AML-193 (cell line): ENCODE results near the gene FSTL4.

Experiments used
- DNase-seq, 2 experiments: peaks; one replicate each; lab custom pipeline; 2025; lab: John Stamatoyannopoulos, UW

FSTL4 gene

GRCh38 chr5:133290669-133291240 is 321.6 kb downstream of the FSTL4 start:
- no peak for DNase-seq

DNA sequence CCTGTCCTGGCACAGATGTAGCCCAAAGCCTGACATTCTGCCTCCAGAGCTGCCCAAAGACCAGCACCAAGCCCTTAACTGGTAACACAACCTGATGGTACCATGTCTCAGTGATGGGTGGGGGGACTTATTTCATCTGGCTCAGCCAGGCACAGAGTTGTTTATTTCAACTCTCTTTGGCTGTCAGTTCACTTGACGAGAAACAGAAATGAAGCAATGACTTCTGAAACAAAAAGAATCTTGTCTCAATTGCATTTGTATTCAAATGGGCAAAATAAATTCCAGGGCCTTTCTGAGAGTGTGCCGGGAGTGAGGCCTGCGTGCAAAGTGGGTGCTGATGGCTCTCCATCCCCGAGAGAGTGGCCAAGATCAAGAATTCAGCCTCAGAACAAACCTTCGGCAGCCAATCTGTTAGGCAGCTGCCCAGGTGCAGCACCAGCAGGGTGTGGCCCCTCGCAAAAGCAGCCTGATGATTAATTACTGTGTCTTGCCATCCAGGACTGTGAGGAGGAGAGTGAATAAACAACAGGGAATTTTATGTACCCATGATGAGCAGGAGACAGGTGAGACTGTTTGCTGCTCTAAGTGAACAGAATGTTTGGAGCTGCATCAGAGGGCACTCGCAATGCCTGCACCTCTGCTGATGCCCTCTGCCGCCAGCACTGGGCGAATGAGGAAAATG is 322.5 kb downstream of the FSTL4 start:
- no peak for DNase-seq

DNA sequence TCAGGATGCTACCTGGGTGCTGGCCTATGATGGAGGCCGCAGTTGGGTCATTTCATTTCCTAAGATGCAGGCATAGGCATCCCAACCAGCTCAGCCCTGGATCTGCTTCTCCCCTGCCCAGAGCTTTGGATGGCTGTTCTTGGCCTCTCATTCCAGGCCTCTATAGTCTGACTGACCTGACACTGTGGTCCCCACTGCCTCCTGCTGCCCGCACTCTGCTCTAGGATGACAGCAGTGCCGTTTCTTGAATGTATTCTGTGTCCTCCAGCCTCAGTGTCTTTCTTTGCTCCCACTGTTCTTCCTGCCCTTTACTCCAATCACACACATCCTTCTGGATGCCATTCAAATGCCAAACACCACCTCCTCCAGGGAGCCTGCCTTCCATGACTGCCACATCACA is 324.8 kb downstream of the FSTL4 start:
- peak; percentile 26 to 29 for DNase-seq

DNA sequence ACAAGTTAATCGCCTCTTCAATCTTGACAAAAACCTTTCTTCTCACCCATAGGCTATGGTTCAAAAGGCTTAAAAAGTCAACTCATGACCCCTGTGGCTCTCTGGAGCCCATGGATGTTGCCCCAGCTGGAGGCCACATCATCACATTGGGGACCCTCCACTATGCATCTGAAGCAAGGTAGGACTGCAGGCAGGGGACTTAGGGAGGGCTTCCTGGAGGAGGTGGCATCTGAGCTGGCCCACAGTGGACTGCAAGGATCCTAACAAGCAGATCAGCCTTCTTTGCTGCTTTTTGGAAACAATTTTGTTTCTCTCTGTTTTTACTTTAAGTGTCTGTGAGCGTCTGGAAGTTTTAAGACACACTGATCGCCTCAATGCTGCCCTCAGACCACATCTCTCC is 325.9 kb downstream of the FSTL4 start:
- no peak for DNase-seq

DNA sequence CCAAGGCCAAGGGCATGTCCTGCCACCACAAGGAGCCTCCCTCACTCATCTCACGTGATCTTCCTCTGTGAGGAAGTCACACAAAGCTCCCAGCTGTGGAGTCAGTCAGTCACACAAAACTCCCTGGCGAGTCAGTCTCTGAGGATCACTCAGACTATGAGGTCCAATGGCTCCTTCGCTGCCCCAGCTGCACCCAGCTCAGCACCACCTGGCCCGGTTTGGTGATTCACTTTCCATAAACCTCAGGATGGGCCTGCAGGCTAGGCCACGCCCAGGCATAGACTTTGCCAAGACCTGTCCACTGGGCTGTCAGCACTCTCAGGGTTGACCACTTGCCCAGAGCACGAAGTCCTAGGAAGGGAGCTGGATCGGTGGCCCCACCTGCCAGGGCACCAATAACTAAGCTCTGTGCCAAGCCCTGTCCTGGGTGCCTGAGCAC is 326.7 kb downstream of the FSTL4 start:
- DNase-seq, result no peak

- DNase-seq, result no peak
Observed at GRCh38 chr5:133284306-133284705, 328.0 kb downstream of the FSTL4 start.

DNA sequence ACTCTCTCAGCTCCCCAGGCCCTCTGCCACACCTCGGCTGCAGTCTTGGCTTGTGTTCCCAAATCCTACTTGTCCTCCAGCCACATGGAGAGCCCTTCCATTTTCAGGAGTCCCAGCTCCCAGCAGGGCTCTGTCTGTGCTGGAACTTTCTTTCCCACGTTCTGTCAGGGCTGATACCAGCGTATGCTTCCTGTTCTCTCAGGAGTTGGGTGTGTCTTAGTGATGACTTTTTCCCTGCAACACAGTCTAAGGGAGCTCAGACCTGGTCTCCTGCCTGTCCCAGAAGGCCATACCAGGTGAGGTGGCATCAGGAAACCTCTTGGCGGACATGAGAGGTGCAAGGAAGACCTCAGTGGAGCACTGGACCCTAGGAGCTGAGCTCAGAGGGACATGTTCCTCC is 334.0 kb downstream of the FSTL4 start:
- no peak for DNase-seq

DNA sequence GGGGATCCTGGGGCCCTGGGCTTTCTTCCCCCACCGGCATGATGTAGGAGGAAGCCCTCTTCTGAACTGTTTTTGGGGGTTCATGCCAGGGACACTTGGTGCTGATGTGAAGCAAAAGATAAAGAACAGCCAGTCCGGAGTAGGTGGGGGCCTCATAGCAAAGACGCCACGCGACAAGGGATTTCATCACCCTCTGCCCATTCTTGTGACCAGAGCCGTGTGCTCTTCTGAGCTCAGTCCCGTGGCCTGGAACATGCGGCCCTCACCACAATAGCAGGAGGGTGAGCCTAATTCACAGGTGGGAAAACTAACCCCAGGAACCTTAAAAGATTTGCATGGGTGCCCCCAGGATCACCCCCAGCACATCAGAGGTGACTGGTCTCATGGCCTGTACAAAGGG is 334.6 kb downstream of the FSTL4 start:
- no peak for DNase-seq

DNA sequence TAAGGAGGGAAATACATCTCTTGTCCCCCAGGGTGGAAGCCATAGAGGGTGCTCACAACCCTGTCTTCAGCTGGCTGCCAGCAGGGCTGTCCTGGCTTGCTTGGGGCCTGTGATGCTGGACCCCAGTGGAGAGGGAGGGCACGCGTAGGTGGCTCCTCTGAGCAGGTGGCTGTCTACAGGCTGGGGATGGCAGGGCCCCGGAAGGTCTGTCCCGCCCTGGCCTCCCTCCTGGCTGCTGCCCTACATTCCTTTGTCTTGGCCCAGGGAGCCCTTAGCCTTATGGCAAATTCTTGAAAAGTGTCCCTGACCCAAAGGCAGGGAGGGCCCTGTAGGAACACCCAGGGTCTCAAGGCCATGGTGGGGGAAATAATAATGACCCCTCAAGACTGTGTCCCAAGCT is 336.2 kb downstream of the FSTL4 start:
- DNase-seq, result no peak

- no peak for DNase-seq
Observed at GRCh38 chr5:133275631-133276030, 336.7 kb downstream of the FSTL4 start.

- no peak for DNase-seq
Observed at GRCh38 chr5:133274597-133274935, 337.8 kb downstream of the FSTL4 start.

- DNase-seq, result no peak
Observed at GRCh38 chr5:133273661-133274596, 338.4 kb downstream of the FSTL4 start.

GRCh38 chr5:133272345-133272744 is 340.0 kb downstream of the FSTL4 start:
- DNase-seq, result no peak

GRCh38 chr5:133271606-133272005 is 340.7 kb downstream of the FSTL4 start:
- no peak for DNase-seq

DNA sequence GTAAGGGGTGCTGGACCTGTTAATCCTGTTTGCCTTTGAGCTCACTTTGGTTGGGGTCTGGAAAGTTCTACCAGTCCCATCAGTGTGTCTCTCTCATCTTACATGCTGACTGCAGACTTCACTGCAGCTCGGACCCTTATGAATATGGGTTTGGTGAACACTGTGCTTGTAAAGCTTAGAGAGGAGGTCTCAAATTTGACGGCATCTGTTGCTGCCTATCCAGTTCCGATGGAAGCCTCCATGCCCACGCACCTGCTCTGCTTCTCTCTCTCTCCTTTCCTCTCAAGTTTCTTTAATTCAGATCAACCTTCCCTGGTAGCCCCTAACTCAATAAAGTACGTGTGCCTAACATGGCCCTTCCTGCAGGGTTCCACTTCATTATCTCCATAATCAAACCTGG is 342.6 kb downstream of the FSTL4 start:
- no peak for DNase-seq

- DNase-seq, result no peak
Observed at GRCh38 chr5:133267601-133268000, 344.7 kb downstream of the FSTL4 start.

- no peak for DNase-seq
Observed at GRCh38 chr5:133266966-133267365, 345.4 kb downstream of the FSTL4 start.

GRCh38 chr5:133266527-133266878 is 345.8 kb downstream of the FSTL4 start:
- DNase-seq, result no peak

DNA sequence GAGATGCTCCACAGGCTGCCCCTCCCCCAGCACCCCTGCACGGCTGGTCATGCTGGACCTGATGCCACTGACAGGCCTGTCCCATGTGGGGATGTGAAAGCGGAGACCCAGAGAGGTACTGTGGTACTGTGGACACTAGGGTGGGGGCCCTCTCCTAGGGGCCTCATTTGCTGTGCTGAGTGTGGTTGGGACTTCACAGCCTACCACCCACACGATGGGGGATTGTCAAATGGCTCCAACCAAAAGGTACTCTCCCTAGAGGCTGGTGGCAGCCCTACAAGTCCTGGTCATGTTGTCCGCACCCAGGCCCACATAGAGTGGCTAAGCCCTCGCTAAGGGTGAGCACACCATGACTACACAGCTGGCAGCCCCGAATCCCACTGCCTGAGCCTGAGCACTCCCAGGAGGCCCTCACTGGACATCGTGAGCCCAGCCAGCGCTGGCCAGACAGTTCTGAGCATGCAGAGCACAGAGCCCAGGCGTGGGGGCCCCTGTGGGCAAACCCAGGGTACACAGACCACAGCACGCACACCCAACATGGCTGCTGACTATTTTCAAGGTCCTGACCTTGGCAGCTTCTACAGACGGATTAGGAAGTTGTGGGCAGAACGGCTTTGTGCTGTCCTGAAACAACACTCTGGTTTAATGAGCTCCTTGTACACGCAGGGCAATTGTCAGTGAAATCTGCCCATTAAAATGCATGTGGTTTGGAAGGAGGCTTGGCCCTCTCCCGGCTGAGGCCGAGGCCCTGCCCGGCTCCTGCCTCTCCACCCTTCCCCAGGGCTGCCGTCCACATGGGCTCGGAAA is 346.4 kb downstream of the FSTL4 start:
- DNase-seq, result no peak

GRCh38 chr5:133265257-133265656 is 347.1 kb downstream of the FSTL4 start:
- DNase-seq, result no peak

DNA sequence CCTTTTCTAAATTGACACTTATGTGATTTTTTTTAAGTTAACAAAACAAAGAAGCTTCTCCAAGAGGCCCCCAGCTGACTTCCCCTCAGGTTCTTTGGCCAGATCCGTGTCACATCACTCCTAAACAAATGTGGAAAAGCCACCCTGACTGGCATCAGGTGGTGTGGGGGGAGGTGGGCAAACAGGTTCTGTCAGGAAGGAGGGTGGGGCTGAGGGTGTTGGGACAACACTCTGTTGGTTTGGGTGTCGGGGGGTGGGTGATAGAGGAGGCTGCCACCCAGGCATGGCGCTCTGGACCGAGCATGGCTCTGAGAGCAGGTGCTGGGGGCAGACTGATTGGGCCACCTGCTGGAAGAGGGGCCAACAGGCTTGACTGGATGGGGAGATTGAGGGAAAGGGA is 349.7 kb downstream of the FSTL4 start:
- no peak for DNase-seq

GRCh38 chr5:133261993-133262392 is 350.3 kb downstream of the FSTL4 start:
- DNase-seq, result no peak
